ENCODE results near the gene SETD5.

DNA sequence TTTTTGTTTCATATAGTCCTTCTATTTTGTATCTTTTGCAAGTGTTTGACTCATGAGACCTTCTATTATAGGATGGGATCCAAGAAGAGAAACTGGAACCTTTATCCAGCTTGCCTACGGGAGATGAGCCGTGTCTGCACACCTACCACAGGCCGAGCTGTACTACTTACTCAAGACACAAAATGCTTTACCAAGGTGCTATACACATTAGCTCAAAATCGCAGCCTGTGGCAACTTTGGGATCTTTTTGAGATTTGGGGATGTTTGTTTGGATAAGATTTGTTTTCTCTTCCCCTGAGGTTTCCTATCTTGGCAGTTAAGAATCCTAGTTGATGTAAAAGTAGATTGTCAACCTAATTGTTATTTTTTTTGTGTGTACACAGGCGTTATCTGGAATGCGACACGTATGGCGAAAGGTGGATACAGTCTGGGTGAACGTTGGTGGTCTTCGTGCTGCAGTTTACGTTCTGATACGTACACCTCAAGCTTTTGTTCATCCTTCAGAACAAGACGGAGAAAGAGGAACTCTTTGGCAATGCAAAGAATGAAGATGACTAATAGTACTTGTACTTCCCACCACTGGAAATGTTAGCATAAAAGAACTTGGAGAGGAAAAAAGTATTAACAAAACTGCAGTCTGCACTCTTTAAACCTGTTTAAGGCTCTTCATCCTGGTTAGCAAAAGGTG, 13.1 kb upstream of the SETD5 start:
- TF ChIP-seq EZH2 (IDR thresholded peaks at IDR 0.05) (no peak), POLR2AphosphoS5 (IDR thresholded peaks at IDR 0.05; ENCODE audit: borderline replicate concordance, low read depth, low read length) (no peak)

All from SK-N-MC (cell line).